H9 (cell line): ENCODE results near the gene RICTOR. TPM values are rescaled to one million over a fixed set of nuclear protein-coding genes. Genes with fewer than 3 reads are reported as not detected.

ENCODE experiments used
- DNase-seq: peaks from one replicate; pipeline ENCODE4 v3.0.0-alpha.2; 2017
- H2AFZ ChIP-seq: one replicate; pipeline ENCODE4 v1.6.1; 2013; ENCODE audit warnings: mild to moderate bottlenecking, low read length, control low read depth, moderate library complexity
- H2AK5ac ChIP-seq: 2 replicates; pipeline ENCODE4 v1.6.1; 2013; ENCODE audit warnings: low read length, control low read depth, mixed read lengths; ENCODE audit not compliant: insufficient read length
- H2BK120ac ChIP-seq: one replicate; pipeline ENCODE4 v1.6.1; 2013; ENCODE audit warnings: low read depth, mild to moderate bottlenecking, low read length, control low read depth, inconsistent platforms; ENCODE audit not compliant: poor library complexity, severe bottlenecking
- H2BK12ac ChIP-seq: 2 replicates; pipeline ENCODE4 v1.6.1; 2013; ENCODE audit warnings: low read length, control low read depth, mixed read lengths, low read depth; ENCODE audit not compliant: insufficient read length
- H2BK15ac ChIP-seq: 2 replicates; pipeline ENCODE4 v1.6.1; 2013; ENCODE audit warnings: low read depth, low read length, control low read depth
- H2BK20ac ChIP-seq: one replicate; pipeline ENCODE4 v1.6.1; 2013; ENCODE audit warnings: low read depth, mild to moderate bottlenecking, low read length, control low read depth, inconsistent platforms; ENCODE audit not compliant: poor library complexity, severe bottlenecking
- H2BK5ac ChIP-seq: 2 replicates; pipeline ENCODE4 v1.6.1; 2013; ENCODE audit warnings: low read length, control low read depth, mixed read lengths; ENCODE audit not compliant: insufficient read length
- H3K14ac ChIP-seq: 2 replicates; pipeline ENCODE4 v1.6.1; 2013; ENCODE audit warnings: low read length, control low read depth; ENCODE audit not compliant: insufficient read depth
- H3K18ac ChIP-seq: 2 replicates; pipeline ENCODE4 v1.6.1; 2013; ENCODE audit warnings: low read depth, mild to moderate bottlenecking, mixed read lengths, low read length, control low read depth; ENCODE audit not compliant: insufficient read length
- H3K23ac ChIP-seq: 2 replicates; pipeline ENCODE4 v1.6.1; 2013; ENCODE audit warnings: low read length, control low read depth, mixed read lengths, low read depth; ENCODE audit not compliant: insufficient read length
- H3K23me2 ChIP-seq: 2 replicates; pipeline ENCODE4 v1.6.1; 2013; ENCODE audit warnings: low read depth, mild to moderate bottlenecking, mixed read lengths, low read length, control low read depth; ENCODE audit not compliant: insufficient read length, poor library complexity, severe bottlenecking
- H3K27ac ChIP-seq: 2 replicates; pipeline ENCODE4 v1.5.1; 2013; ENCODE audit warnings: low read length, control low read depth, mixed read lengths, low read depth; ENCODE audit not compliant: insufficient read length
- H3K27me3 ChIP-seq: 2 replicates; pipeline ENCODE4 v1.6.1; 2013; ENCODE audit warnings: low read length, control low read depth, inconsistent platforms; ENCODE audit not compliant: insufficient read depth
- H3K4ac ChIP-seq: 2 replicates; pipeline ENCODE4 v1.6.1; 2013; ENCODE audit warnings: low read depth, mild to moderate bottlenecking, control low read depth, inconsistent platforms, low read length, moderate library complexity
- H3K4me1 ChIP-seq: 2 replicates; pipeline ENCODE4 v1.6.1; 2013; ENCODE audit warnings: low read length, control low read depth, inconsistent platforms; ENCODE audit not compliant: insufficient read depth
- H3K4me2 ChIP-seq: 2 replicates; pipeline ENCODE4 v1.6.1; 2013; ENCODE audit warnings: low read length, control low read depth, mixed read lengths; ENCODE audit not compliant: insufficient read length, insufficient read depth
- H3K56ac ChIP-seq: 2 replicates; pipeline ENCODE4 v1.6.1; 2013; ENCODE audit warnings: low read depth, mild to moderate bottlenecking, mixed read lengths, low read length, control low read depth; ENCODE audit not compliant: insufficient read length
- H3K79me1 ChIP-seq: 2 replicates; pipeline ENCODE4 v1.6.1; 2013; ENCODE audit warnings: low read depth, mild to moderate bottlenecking, moderate library complexity, low read length, control low read depth, inconsistent platforms; ENCODE audit not compliant: insufficient read depth, poor library complexity, severe bottlenecking
- H3K79me2 ChIP-seq: 2 replicates; pipeline ENCODE4 v1.6.1; 2013; ENCODE audit warnings: low read length, control low read depth, inconsistent platforms; ENCODE audit not compliant: insufficient read depth
- H3K9ac ChIP-seq: 2 replicates; pipeline ENCODE4 v1.6.1; 2013; ENCODE audit warnings: low read length, control low read depth, mixed read lengths; ENCODE audit not compliant: insufficient read length; ENCODE audit errors: extremely low read depth
- H3K9me3 ChIP-seq: one replicate; pipeline ENCODE4 v1.6.1; 2013; ENCODE audit warnings: low read depth, low read length, inconsistent platforms; ENCODE audit not compliant: control insufficient read depth
- H3T11ph ChIP-seq: one replicate; pipeline ENCODE4 v1.6.1; 2013; ENCODE audit warnings: mild to moderate bottlenecking, low read length, control low read depth, inconsistent platforms
- H4K20me1 ChIP-seq: one replicate; pipeline ENCODE4 v1.6.1; 2013; ENCODE audit not compliant: control insufficient read depth, insufficient read length, insufficient read depth
- H4K5ac ChIP-seq: 2 replicates; pipeline ENCODE4 v1.6.1; 2013; ENCODE audit warnings: low read depth, mild to moderate bottlenecking, mixed read lengths, low read length, control low read depth; ENCODE audit not compliant: insufficient read length
- H4K8ac ChIP-seq: replicated peaks from 2 replicates; pipeline ENCODE4 v1.6.1; 2013; ENCODE audit warnings: low read length, control low read depth, mixed read lengths, low read depth; ENCODE audit not compliant: insufficient read length
- H4K91ac ChIP-seq: 2 replicates; pipeline ENCODE4 v1.6.1; 2013; ENCODE audit warnings: low read depth, mild to moderate bottlenecking, moderate library complexity, mixed read lengths, low read length, control low read depth; ENCODE audit not compliant: insufficient read length
- H3K27ac Mint-ChIP-seq, 3 experiments: 2 replicates in 2 of 3; 3 replicates in 1 of 3; pipeline ENCODE4 v1.8.0; 2020 to 2021; ENCODE audit warnings: mixed read lengths in 3 of 3, mild to moderate bottlenecking in 1 of 3, moderate library complexity in 1 of 3
- H3K27me3 Mint-ChIP-seq: 2 replicates; pipeline ENCODE4 v1.8.0; 2021; ENCODE audit warnings: low read depth, mild to moderate bottlenecking, moderate library complexity, mixed read lengths
- H3K36me3 Mint-ChIP-seq, 3 experiments: 2 replicates in 2 of 3; 3 replicates in 1 of 3; pipeline ENCODE4 v1.8.0; 2020 to 2021; ENCODE audit warnings: low read depth in 3 of 3, mixed read lengths in 3 of 3; ENCODE audit not compliant: insufficient read depth in 1 of 3
- H3K4me1 Mint-ChIP-seq, 2 experiments: 2 replicates each; pipeline ENCODE4 v1.8.0; 2020; ENCODE audit warnings: mixed read lengths in 2 of 2
- H3K4me3 Mint-ChIP-seq, 2 experiments: 2 replicates in 1 of 2; 3 replicates in 1 of 2; pipeline ENCODE4 v1.8.0; 2020 to 2021; ENCODE audit warnings: mild to moderate bottlenecking in 2 of 2, mixed read lengths in 2 of 2, moderate library complexity in 1 of 2
- H3K9me3 Mint-ChIP-seq, 2 experiments: 2 replicates in 1 of 2; 3 replicates in 1 of 2; pipeline ENCODE4 v1.8.0; 2020; ENCODE audit warnings: mild to moderate bottlenecking in 2 of 2, mixed read lengths in 2 of 2, moderate library complexity in 1 of 2
- WGBS: extraction: QIAGEN DNeasy Blood & Tissue Kit; methylation state at CpG from one replicate; pipeline ENCODE4 v1.1.7; 2013; ENCODE audit warnings: missing lambda C conversion rate, low lambda C conversion rate, mixed read lengths; ENCODE audit not compliant: insufficient read length; ENCODE audit errors: extremely low coverage; 5-methylcytosine and 5-hydroxymethylcytosine counted together
- total RNA-seq: library from RNA; stranded (reverse); gene quantifications from 2 replicates; pipeline ENCODE4 v1.2.1, GENCODE V29; 2021
- TF ChIP-seq, protein P1 (sequence below): fragments of 200-600 bp; sonication (generic); conservative IDR thresholded peaks from 3 replicates; pipeline ENCODE4 v1.8.0; 2021; ENCODE audit warnings: antibody characterized with exemption, mild to moderate bottlenecking

Gene RICTOR
- total RNA-seq, 1 experiment from 2014 or later, result 20.9 TPM

DNA sequence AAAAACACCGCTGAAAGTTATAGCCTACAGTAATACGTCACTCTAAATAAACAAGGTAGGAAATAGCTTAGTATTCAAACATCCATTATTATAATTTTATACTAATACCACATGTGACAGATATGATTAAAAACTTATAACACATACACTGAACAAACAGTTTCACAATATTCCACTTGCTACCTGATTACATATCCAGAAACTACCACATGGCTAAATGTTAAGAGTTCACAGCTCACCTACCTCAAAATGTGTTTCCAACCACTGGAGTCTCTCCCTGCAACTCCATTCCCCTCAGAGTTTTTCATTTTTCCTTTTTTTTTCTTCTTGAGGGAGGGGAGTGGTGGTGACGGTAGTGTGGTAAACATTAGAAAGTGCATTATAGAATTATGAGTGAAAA, 12.1 kb downstream of the RICTOR start:
- Histone ChIP-seq H2BK12ac (no peak overlapping the region), H4K20me1 (no peaks in the 10 kb centered on the region), H2BK20ac (no peak overlapping the region), H3K23ac (no peak overlapping the region), H2AK5ac (no peak overlapping the region), H3K14ac (no peak overlapping the region), H2BK120ac (no peak overlapping the region), H4K91ac (no peak overlapping the region), H3K9ac (no peak overlapping the region), H3K4ac (no peak overlapping the region), H3K27ac (no peak overlapping the region), H3K4me2 (no peak overlapping the region), H3K9me3 (peaks cover 14% of the 10 kb centered on the region), H3T11ph (no peak overlapping the region), H3K4me1 (no peaks in the 10 kb centered on the region; the same call in 1 of the 2 replicates), H3K27me3 (no peaks in the 10 kb centered on the region), H3K79me1 (no peaks in the 10 kb centered on the region), H3K18ac (no peak overlapping the region), H3K23me2 (no peaks in the 10 kb centered on the region), H3K56ac (no peak overlapping the region), H2BK15ac (no peak overlapping the region), H2AFZ (no peak overlapping the region), H3K79me2 (peaks cover 2% of the 10 kb centered on the region; the same call in 1 of the 2 replicates), H4K5ac (no peak overlapping the region), H4K8ac (no peak overlapping the region), H2BK5ac (no peak overlapping the region)
- peaks cover 13 to 21% of the 10 kb centered on the region in 2 experiments for H3K4me1 Mint-ChIP-seq
- H3K27ac Mint-ChIP-seq, result no peak overlapping the region
- peaks cover 16 to 19% (median 17%) of the 10 kb centered on the region in 3 experiments for H3K36me3 Mint-ChIP-seq
- no peak for DNase-seq
- no peak overlapping the region for H3K4me3 Mint-ChIP-seq
- H3K27me3 Mint-ChIP-seq, result no peaks in the 10 kb centered on the region
- H3K9me3 Mint-ChIP-seq, result peaks cover 9 to 16% of the 10 kb centered on the region in 2 experiments
- WGBS, result no CpG with 5 or more reads among the region's 3 CpGs
- TF ChIP-seq, protein P1, sequence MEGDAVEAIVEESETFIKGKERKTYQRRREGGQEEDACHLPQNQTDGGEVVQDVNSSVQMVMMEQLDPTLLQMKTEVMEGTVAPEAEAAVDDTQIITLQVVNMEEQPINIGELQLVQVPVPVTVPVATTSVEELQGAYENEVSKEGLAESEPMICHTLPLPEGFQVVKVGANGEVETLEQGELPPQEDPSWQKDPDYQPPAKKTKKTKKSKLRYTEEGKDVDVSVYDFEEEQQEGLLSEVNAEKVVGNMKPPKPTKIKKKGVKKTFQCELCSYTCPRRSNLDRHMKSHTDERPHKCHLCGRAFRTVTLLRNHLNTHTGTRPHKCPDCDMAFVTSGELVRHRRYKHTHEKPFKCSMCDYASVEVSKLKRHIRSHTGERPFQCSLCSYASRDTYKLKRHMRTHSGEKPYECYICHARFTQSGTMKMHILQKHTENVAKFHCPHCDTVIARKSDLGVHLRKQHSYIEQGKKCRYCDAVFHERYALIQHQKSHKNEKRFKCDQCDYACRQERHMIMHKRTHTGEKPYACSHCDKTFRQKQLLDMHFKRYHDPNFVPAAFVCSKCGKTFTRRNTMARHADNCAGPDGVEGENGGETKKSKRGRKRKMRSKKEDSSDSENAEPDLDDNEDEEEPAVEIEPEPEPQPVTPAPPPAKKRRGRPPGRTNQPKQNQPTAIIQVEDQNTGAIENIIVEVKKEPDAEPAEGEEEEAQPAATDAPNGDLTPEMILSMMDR, result no peak
